GM18526 (cell line): ENCODE results near the gene BOLA2.
"Not testable (repeated sequence)": the region's sequence is repeated elsewhere in the genome, so short reads cannot be mapped to it uniquely, and the experiment has no call there.

Source experiments
- POLR2A ChIP-seq: IDR thresholded peaks from 3 replicates; pipeline ENCODE4 v1.6.1; 2011; ENCODE audit not compliant: insufficient read length; ENCODE audit errors: extremely low read depth

BOLA2 gene

GRCh38 chr16:29454269-29454668 is at the start of gene BOLA2, which contains the start of gene SLX1B:
BOLA2 (minus strand) TSS chr16:29454351; CDS start chr16:29454253, 98 bp downstream.
SLX1B (plus strand) TSS chr16:29454533.
- TF ChIP-seq POLR2A, result not testable (repeated sequence)

GRCh38 chr16:29459706-29460646 is 5.8 kb upstream of the BOLA2 start, which contains the start of gene SULT1A4:
SULT1A4 (plus strand) TSS chr16:29459913; CDS start chr16:29461386, 1,473 bp downstream.
- not testable (repeated sequence) for TF ChIP-seq POLR2A
